Upper lobe of left lung (tissue), 4 donors: ENCODE data around the gene FBLIM1.

ENCODE experiments used
- POLR2A ChIP-seq, 4 donors: fragments of 450-650 bp; IDR thresholded peaks; one replicate each; pipeline ENCODE4 v1.5.1; 2016 to 2017; ENCODE audit warnings: antibody characterized with exemption in 4 of 4, mild to moderate bottlenecking in 2 of 4
- POLR2AphosphoS5 ChIP-seq, 2 donors: sonication (generic); formaldehyde crosslinking; IDR thresholded peaks; one replicate each; pipeline ENCODE4 v1.5.1; 2017; ENCODE audit warnings: antibody characterized with exemption in 2 of 2
- TF ChIP-seq, protein P1 (sequence below), 6 experiments: fragments of 450-650 bp in 4 of 6; fragments of 200-600 bp in 2 of 6; sonication (generic) in 2 of 6; IDR thresholded peaks; one replicate each; pipeline ENCODE4 v1.5.1; 2016 to 2019; ENCODE audit warnings: antibody characterized with exemption in 6 of 6

DNA sequence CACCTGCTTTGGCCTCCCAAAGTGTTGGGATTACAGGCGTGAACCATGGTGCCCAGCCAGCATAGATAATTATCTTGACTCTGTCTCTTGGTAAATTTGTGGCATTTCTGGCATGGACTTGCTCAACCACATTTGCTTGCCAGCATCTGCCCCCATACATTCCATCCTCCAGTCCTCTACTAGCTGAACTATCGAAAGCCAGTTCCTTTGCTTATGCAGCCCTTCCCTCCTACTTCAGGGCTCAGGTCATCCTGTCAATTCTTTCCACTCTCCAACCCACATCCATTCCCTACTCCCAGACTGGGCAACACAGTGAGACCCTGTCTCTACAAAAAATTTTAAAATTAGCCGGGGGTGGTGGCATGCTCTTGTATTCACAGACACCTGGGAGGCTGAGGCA, 61.9 kb downstream of the FBLIM1 start:
- TF ChIP-seq, protein P1, sequence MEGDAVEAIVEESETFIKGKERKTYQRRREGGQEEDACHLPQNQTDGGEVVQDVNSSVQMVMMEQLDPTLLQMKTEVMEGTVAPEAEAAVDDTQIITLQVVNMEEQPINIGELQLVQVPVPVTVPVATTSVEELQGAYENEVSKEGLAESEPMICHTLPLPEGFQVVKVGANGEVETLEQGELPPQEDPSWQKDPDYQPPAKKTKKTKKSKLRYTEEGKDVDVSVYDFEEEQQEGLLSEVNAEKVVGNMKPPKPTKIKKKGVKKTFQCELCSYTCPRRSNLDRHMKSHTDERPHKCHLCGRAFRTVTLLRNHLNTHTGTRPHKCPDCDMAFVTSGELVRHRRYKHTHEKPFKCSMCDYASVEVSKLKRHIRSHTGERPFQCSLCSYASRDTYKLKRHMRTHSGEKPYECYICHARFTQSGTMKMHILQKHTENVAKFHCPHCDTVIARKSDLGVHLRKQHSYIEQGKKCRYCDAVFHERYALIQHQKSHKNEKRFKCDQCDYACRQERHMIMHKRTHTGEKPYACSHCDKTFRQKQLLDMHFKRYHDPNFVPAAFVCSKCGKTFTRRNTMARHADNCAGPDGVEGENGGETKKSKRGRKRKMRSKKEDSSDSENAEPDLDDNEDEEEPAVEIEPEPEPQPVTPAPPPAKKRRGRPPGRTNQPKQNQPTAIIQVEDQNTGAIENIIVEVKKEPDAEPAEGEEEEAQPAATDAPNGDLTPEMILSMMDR (IDR thresholded peaks at IDR 0.05): no peak
- TF ChIP-seq POLR2A (IDR thresholded peaks at IDR 0.05) (no peak), POLR2AphosphoS5 (IDR thresholded peaks at IDR 0.05) (no peak)
